Muscle of leg (tissue), 11 donors: ENCODE results near the gene RBMS1. TPM values are rescaled to one million over a fixed set of nuclear protein-coding genes. Genes with fewer than 3 reads are reported as not detected.

Experiments
- DNase-seq: peaks from one replicate; pipeline ENCODE4 v3.0.0; 2013
- H3K27ac ChIP-seq: one replicate; pipeline ENCODE4 v1.5.1; 2013; ENCODE audit warnings: mild to moderate bottlenecking, low read length, control low read depth
- H3K27me3 ChIP-seq: one replicate; pipeline ENCODE4 v1.6.1; 2013; ENCODE audit warnings: low read length; ENCODE audit not compliant: control insufficient read depth, insufficient read depth
- H3K36me3 ChIP-seq: one replicate; pipeline ENCODE4 v1.6.1; 2013; ENCODE audit warnings: low read length; ENCODE audit not compliant: control insufficient read depth, insufficient read depth
- H3K4me1 ChIP-seq: one replicate; pipeline ENCODE4 v1.6.1; 2013; ENCODE audit warnings: low read length; ENCODE audit not compliant: control insufficient read depth, insufficient read depth
- H3K4me3 ChIP-seq: one replicate; pipeline ENCODE4 v1.5.1; 2013; ENCODE audit warnings: low read length, control low read depth
- H3K9me3 ChIP-seq: replicated peaks from 2 replicates; pipeline ENCODE4 v1.6.1; 2013; ENCODE audit warnings: low read depth, low read length; ENCODE audit not compliant: control insufficient read depth
- WGBS: methylation state at CpG from one replicate; pipeline ENCODE4 v1.1.5; 2013; ENCODE audit warnings: missing lambda C conversion rate; ENCODE audit not compliant: insufficient coverage; 5-methylcytosine and 5-hydroxymethylcytosine counted together
- polyA plus RNA-seq, 8 donors: library from polyadenylated mRNA; unstranded; fragments of 120-200 nt; gene quantifications; one replicate each; pipeline versions ENCODE4 v1.2.1 to v1.2.3, GENCODE V29; 2013; ENCODE audit warnings: inconsistent platforms in 1 of 8, low replicate concordance in 1 of 8; ENCODE audit not compliant: insufficient read length in 8 of 8, insufficient read depth in 1 of 8
- total RNA-seq: library from RNA; stranded (reverse); fragments of 120-200 nt; gene quantifications from one replicate; pipeline ENCODE4 v1.2.4, GENCODE V29; 2013

Gene RBMS1
- total and polyA plus RNA-seq, 9 donors: 41.4 to 71.7 (median 56.6) TPM

- Histone ChIP-seq H3K4me3 (no peak overlapping the region), H3K9me3 (no peaks in the 10 kb centered on the region), H3K27ac (no peak overlapping the region), H3K36me3 (no peaks in the 10 kb centered on the region), H3K27me3 (no peaks in the 10 kb centered on the region), H3K4me1 (peaks cover 6% of the 10 kb centered on the region)
- WGBS: 87% methylated on average over 3 of the region's 5 CpGs
- no peak for DNase-seq
Observed at GRCh38 chr2:160360089-160360757, 133.4 kb downstream of the RBMS1 start.

DNA sequence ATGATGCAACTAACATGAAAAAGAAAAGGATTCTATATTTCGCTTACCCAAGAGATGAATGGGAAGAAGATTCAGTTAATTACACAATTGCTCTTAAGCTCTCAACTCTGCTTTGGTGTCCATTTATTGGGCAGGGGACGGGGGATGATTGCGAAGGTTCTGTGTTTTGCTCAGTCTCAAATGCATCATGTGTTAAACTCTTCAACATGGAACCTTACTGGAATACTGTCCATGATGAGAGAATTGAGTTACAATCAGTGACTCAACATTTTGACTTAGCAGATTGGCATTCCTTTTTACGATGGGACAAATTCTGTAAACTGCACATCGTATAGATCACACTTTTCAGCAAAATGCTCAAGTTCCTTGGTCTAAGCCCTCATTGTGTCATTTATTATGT is 135.6 kb downstream of the RBMS1 start:
- Histone ChIP-seq H3K4me1 (peaks cover 2% of the 10 kb centered on the region), H3K9me3 (no peaks in the 10 kb centered on the region), H3K36me3 (no peaks in the 10 kb centered on the region), H3K27ac (no peak overlapping the region), H3K4me3 (no peak overlapping the region), H3K27me3 (no peaks in the 10 kb centered on the region)
- 90% methylated on average over 2 of the region's 5 CpGs for WGBS
- no peak for DNase-seq

GRCh38 chr2:160356485-160356884 is 137.1 kb downstream of the RBMS1 start:
- no peaks in the 10 kb centered on the region for H3K27me3 ChIP-seq
- peaks cover 2% of the 10 kb centered on the region for H3K4me1 ChIP-seq

DNA sequence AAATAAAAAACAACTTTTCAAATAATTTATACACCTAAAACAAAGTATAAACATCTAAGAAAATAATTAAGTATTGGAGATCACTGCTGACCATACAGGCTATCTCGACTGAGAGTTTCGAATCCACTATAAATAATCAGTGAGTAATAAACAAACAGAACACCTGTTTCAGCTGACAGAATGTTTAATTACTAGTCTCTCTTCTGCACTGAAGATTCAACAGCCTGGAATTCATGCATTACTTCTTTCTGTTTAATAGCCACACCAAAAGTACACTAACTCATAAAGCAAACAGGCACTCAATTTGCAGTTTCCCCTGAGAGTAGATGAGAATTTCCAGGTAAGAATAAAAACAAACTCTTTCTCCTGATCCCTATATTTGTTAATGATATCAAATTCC is 138.5 kb downstream of the RBMS1 start:
- Histone ChIP-seq H3K9me3 (no peaks in the 10 kb centered on the region), H3K4me1 (peaks cover 2% of the 10 kb centered on the region), H3K27ac (no peak overlapping the region), H3K4me3 (no peak overlapping the region), H3K27me3 (no peaks in the 10 kb centered on the region), H3K36me3 (peaks cover 3% of the 10 kb centered on the region)
- DNase-seq: no peak
- WGBS: no CpG with 5 or more reads among the region's 2 CpGs

More at GRCh38 chr2:160356485-160356884, 137.1 kb downstream of the RBMS1 start:
- Histone ChIP-seq H3K36me3 (no peaks in the 10 kb centered on the region), H3K27ac (no peak overlapping the region), H3K4me3 (no peak overlapping the region), H3K9me3 (no peaks in the 10 kb centered on the region)
- DNase-seq: no peak
- no CpG with 5 or more reads among the region's 1 CpG for WGBS

GRCh38 chr2:160354677-160355076 is 138.9 kb downstream of the RBMS1 start:
- peaks cover 2% of the 10 kb centered on the region for H3K4me1 ChIP-seq

DNA sequence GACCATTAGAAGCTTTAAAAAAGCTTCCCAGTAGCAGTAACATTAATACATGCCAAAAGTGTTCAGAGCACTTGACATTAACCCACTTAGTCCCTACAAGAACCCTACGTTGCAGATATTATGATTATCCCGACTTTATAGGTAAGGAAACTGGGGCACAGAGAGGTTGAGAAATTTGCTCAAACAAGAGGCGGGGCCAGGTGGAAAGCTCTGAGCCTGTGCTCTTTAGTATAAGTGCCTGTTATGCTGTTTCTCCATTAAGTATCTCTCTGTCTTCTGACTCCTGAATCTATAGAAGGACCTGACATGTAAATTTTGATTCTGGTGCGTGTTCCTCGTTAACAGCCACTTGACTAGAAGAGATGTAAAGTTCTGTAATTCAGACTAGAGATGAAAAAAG is 139.8 kb downstream of the RBMS1 start:
- 100% methylated on average over 1 of the region's 5 CpGs for WGBS
- no peaks in the 10 kb centered on the region for H3K9me3 ChIP-seq
- no peak overlapping the region for H3K27ac ChIP-seq

More at GRCh38 chr2:160354677-160355076, 138.9 kb downstream of the RBMS1 start:
- Histone ChIP-seq H3K27ac (no peak overlapping the region), H3K4me3 (no peak overlapping the region), H3K36me3 (peaks cover 7% of the 10 kb centered on the region), H3K27me3 (no peaks in the 10 kb centered on the region), H3K9me3 (no peaks in the 10 kb centered on the region)
- WGBS: 84% methylated on average over 3 of the region's 6 CpGs
- DNase-seq: no peak

GRCh38 chr2:160353166-160353565 is 140.4 kb downstream of the RBMS1 start:
- Histone ChIP-seq H3K36me3 (peaks cover 7% of the 10 kb centered on the region), H3K4me3 (no peak overlapping the region), H3K27ac (no peak overlapping the region), H3K27me3 (no peaks in the 10 kb centered on the region), H3K4me1 (peaks cover 2% of the 10 kb centered on the region), H3K9me3 (no peaks in the 10 kb centered on the region)
- no peak for DNase-seq
- no CpG with 5 or more reads among the region's 1 CpG for WGBS

More for the DNA sequence above, 139.8 kb downstream of the RBMS1 start:
- Histone ChIP-seq H3K27me3 (no peaks in the 10 kb centered on the region), H3K4me3 (no peak overlapping the region), H3K4me1 (peaks cover 2% of the 10 kb centered on the region), H3K36me3 (peaks cover 7% of the 10 kb centered on the region)
- DNase-seq: no peak

DNA sequence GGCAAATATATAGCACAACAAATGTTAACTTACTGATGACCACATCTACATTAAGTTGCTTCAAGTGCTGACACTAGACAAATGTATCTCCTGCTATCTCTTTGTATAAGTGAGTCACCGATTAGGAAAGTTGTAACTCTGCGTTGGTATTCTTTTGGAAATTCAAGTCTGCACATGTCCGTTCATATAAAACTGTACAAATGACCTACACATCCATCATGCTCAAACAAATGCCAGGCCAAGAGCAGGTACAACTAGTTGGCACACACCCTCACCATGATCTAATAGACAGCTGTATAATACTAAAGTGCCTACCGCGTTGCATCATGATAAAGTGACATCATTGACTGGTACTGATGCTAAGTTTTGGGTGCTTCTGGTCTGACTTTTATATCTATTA is 141.1 kb downstream of the RBMS1 start:
- H3K4me3 ChIP-seq: no peak overlapping the region
- DNase-seq: no peak
- no CpG with 5 or more reads among the region's 5 CpGs for WGBS
- H3K4me1 ChIP-seq: peaks cover 2% of the 10 kb centered on the region
- H3K27me3 ChIP-seq: no peaks in the 10 kb centered on the region
- no peaks in the 10 kb centered on the region for H3K9me3 ChIP-seq
- no peak overlapping the region for H3K27ac ChIP-seq
- H3K36me3 ChIP-seq: peaks cover 7% of the 10 kb centered on the region

DNA sequence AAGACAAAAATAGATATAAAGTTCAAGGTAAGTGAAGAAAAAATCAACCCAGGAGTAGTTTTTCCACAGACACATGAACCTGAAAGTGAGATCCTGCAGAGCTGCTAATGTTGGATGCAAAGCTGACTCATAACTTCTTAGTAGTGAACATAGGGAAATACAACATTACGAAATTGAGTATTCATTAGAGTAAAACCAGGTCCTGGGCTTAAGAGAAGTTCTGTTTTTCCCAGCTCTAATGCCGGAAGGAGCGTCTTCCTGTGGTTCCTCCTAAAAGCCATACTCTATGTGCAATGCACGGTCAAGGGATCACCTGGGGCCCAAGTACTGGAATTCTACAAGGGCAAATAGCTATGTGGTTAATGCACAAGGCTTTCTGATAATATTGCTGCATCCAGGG is 141.7 kb downstream of the RBMS1 start:
- peak; percentile 27 for DNase-seq
- Histone ChIP-seq H3K9me3 (no peaks in the 10 kb centered on the region), H3K27me3 (no peaks in the 10 kb centered on the region), H3K27ac (no peak overlapping the region), H3K36me3 (peaks cover 7% of the 10 kb centered on the region), H3K4me3 (no peak overlapping the region), H3K4me1 (peaks cover 2% of the 10 kb centered on the region)
- WGBS: 89% methylated on average over 3 of the region's 4 CpGs

- Histone ChIP-seq H3K4me1 (no peaks in the 10 kb centered on the region), H3K27ac (no peak overlapping the region), H3K36me3 (peaks cover 7% of the 10 kb centered on the region), H3K27me3 (no peaks in the 10 kb centered on the region), H3K9me3 (no peaks in the 10 kb centered on the region), H3K4me3 (no peak overlapping the region)
- DNase-seq: no peak
- WGBS: no CpG with 5 or more reads among the region's 2 CpGs
Observed at GRCh38 chr2:160349306-160349705, 144.3 kb downstream of the RBMS1 start.
